Measurements from ENCODE around the gene SLC39A8.

DNA sequence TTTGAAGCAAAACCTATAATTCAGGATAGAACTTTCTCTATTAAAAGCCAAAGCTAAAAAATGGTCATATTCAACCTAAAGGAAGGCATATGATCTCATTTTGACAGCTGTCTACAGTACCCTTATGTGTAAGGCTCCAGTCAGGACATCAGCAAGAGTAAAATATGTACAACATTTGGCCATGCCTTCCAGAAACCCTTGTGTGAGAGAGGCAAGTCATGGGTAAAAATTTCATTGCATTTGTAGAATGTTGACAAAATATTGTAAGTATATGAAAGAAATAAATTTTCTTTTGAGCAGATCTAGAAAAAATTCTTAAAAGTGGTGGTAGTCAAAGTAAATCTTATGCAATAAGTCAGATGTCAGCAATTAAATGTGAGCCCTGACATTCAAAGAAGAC lies 132.3 kb downstream of the SLC39A8 start:
- TF ChIP-seq EZH2phosphoT487 (IDR thresholded peaks at IDR 0.05; ENCODE audit: insufficient read depth, low read depth) (no peak), EZH2 (IDR thresholded peaks at IDR 0.05; ENCODE audit: insufficient read depth, poor library complexity, severe bottlenecking) (no peak)
